Panc1 (cell line): ENCODE results near the gene CDH9. TPM values are rescaled to one million over a fixed set of nuclear protein-coding genes. Genes with fewer than 3 reads are reported as not detected.

Experiments used
- ATAC-seq: fragments of 200-7000 bp; cut with Tn5 transposase; 2 replicates; pipeline ENCODE4 v1.9.1; 2020; ENCODE audit warnings: mild to moderate bottlenecking, moderate library complexity
- BruUV-seq: library from RNA; stranded (reverse); fragments of 400-500 nt; replicated peaks from 2 replicates; lab custom pipeline; 2021; lab: Mats Ljungman, UMichigan
- CTCF ChIA-PET: fragments of 300-600 bp; sonication (Branson Sonifier 250); formaldehyde crosslinking; loops from one replicate; lab custom pipeline; 2022; ENCODE audit warnings: antibody characterized with exemption; lab: Charles Lee
- POLR2A ChIA-PET: fragments of 300-600 bp; sonication (Branson Sonifier 250); formaldehyde crosslinking; loops from one replicate; lab custom pipeline; 2022; ENCODE audit warnings: antibody characterized with exemption; lab: Charles Lee
- DNase-seq: peaks from one replicate; pipeline ENCODE4 v3.0.0-alpha.2; 2010; ENCODE audit warnings: low read depth, low spot score
- H3K27ac ChIP-seq: 2 replicates; pipeline ENCODE4 v1.5.1; 2011; ENCODE audit warnings: mild to moderate bottlenecking, low read length, inconsistent platforms
- H3K27me3 ChIP-seq: fragments of 200-500 bp; sonication (Bioruptor generic); 2 replicates; pipeline ENCODE4 v1.6.0; 2014; ENCODE audit warnings: low read length, inconsistent platforms; ENCODE audit not compliant: control insufficient read depth, insufficient read depth
- H3K36me3 ChIP-seq: fragments of 200-500 bp; sonication (Bioruptor generic); 2 replicates; pipeline ENCODE4 v1.5.1; 2014; ENCODE audit warnings: inconsistent platforms, mild to moderate bottlenecking, low read length, moderate library complexity; ENCODE audit not compliant: control insufficient read depth, insufficient read depth
- H3K4me1 ChIP-seq: 2 replicates; pipeline ENCODE4 v1.5.1; 2011; ENCODE audit warnings: inconsistent platforms, mild to moderate bottlenecking, low read length, moderate library complexity; ENCODE audit not compliant: control insufficient read depth, insufficient read depth
- H3K4me3 ChIP-seq, 2 experiments: 2 replicates each; pipeline ENCODE4 v1.5.1; 2011 to 2012; ENCODE audit warnings: low read depth in 2 of 2, low read length in 2 of 2, mild to moderate bottlenecking in 2 of 2, inconsistent platforms in 1 of 2, moderate library complexity in 1 of 2
- H3K9me3 ChIP-seq: fragments of 200-500 bp; sonication (Bioruptor generic); 2 replicates; pipeline ENCODE4 v1.5.1; 2014; ENCODE audit warnings: low read depth, mild to moderate bottlenecking, inconsistent platforms, low read length, moderate library complexity; ENCODE audit not compliant: control insufficient read depth, insufficient read depth
- POLR2AphosphoS5 ChIP-seq: IDR thresholded peaks from 2 replicates; pipeline ENCODE4 v1.6.1; 2012; ENCODE audit warnings: mild to moderate bottlenecking, low read depth, low read length, moderate library complexity
- SIN3A ChIP-seq: IDR thresholded peaks from 2 replicates; pipeline ENCODE4 v1.6.1; 2012; ENCODE audit warnings: low read depth, mild to moderate bottlenecking, low read length, moderate library complexity, borderline replicate concordance; ENCODE audit not compliant: insufficient read depth
- TCF7L2 ChIP-seq: IDR thresholded peaks from 2 replicates; pipeline ENCODE4 v1.6.1; 2011; ENCODE audit warnings: mild to moderate bottlenecking, low read depth, low read length, inconsistent platforms
- in situ Hi-C: cut with HindIII; loops from 2 replicates; pipeline ENCODE4 v1.10.0; 2016; ENCODE audit warnings: low sequenced_read_pairs, low pct_unique_long_range_greater_than_20kb
- intact Hi-C: fragments of 100-400 bp; cut with micrococcal nuclease; formaldehyde crosslinking; loops from one replicate; pipeline ENCODE4 v1.10.0; 2022; ENCODE audit not compliant: unreplicated experiment
- total RNA-seq: library from RNA; stranded (reverse); gene quantifications from one replicate; pipeline ENCODE4 v1.2.1, GENCODE V29; 2021; ENCODE audit not compliant: unreplicated experiment
- TF ChIP-seq, protein P1 (sequence below): fragments of 450-650 bp; IDR thresholded peaks from 2 replicates; pipeline ENCODE4 v1.5.1; 2017; ENCODE audit warnings: mild to moderate bottlenecking
- TF ChIP-seq, protein P2 (sequence below), 2 experiments: IDR thresholded peaks; 2 replicates each; pipeline ENCODE4 v1.6.1; 2011 to 2012; ENCODE audit warnings: low read depth in 2 of 2, control low read depth in 1 of 2, low read length in 1 of 2, mild to moderate bottlenecking in 1 of 2, moderate library complexity in 1 of 2; ENCODE audit not compliant: insufficient read depth in 1 of 2

Gene CDH9
- total RNA-seq, 1 experiment from 2014 or later = 0.10 TPM

DNA sequence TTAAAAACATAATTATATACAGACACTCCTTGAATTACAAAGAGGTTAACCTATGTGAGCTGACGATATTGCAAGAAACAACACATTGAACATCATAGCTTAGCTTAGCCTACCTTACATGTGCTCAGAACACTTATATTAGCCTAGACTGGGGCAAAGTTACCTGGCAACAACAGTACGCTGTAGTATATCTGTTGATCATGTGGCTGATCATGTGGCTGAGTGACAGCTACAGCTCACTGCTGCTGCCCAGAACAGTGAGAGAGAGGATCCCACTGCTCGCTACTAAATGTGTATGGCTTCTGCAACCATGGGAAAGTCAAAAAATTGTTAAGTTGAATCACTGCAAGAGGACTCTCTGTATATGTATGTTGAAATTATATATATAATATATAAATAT lies 169.9 kb downstream of the CDH9 start:
- no peak for ATAC-seq
- ChIA-PET POLR2A (no interaction called here), CTCF (no interaction called here)
- Histone ChIP-seq H3K4me1 (no peaks in the 10 kb centered on the region), H3K27ac (no peak overlapping the region), H3K36me3 (no peaks in the 10 kb centered on the region), H3K9me3 (no peaks in the 10 kb centered on the region), H3K27me3 (no peaks in the 10 kb centered on the region), H3K4me3 (no peak overlapping the region)
- BruUV-seq = no TSS peak
- intact Hi-C loops = no loop called here
- in situ Hi-C loops = no loop called here
- TF ChIP-seq, protein P1, sequence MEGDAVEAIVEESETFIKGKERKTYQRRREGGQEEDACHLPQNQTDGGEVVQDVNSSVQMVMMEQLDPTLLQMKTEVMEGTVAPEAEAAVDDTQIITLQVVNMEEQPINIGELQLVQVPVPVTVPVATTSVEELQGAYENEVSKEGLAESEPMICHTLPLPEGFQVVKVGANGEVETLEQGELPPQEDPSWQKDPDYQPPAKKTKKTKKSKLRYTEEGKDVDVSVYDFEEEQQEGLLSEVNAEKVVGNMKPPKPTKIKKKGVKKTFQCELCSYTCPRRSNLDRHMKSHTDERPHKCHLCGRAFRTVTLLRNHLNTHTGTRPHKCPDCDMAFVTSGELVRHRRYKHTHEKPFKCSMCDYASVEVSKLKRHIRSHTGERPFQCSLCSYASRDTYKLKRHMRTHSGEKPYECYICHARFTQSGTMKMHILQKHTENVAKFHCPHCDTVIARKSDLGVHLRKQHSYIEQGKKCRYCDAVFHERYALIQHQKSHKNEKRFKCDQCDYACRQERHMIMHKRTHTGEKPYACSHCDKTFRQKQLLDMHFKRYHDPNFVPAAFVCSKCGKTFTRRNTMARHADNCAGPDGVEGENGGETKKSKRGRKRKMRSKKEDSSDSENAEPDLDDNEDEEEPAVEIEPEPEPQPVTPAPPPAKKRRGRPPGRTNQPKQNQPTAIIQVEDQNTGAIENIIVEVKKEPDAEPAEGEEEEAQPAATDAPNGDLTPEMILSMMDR = no peak
- TF ChIP-seq TCF7L2 (no peak), POLR2AphosphoS5 (no peak), SIN3A (no peak)
- TF ChIP-seq, protein P2, sequence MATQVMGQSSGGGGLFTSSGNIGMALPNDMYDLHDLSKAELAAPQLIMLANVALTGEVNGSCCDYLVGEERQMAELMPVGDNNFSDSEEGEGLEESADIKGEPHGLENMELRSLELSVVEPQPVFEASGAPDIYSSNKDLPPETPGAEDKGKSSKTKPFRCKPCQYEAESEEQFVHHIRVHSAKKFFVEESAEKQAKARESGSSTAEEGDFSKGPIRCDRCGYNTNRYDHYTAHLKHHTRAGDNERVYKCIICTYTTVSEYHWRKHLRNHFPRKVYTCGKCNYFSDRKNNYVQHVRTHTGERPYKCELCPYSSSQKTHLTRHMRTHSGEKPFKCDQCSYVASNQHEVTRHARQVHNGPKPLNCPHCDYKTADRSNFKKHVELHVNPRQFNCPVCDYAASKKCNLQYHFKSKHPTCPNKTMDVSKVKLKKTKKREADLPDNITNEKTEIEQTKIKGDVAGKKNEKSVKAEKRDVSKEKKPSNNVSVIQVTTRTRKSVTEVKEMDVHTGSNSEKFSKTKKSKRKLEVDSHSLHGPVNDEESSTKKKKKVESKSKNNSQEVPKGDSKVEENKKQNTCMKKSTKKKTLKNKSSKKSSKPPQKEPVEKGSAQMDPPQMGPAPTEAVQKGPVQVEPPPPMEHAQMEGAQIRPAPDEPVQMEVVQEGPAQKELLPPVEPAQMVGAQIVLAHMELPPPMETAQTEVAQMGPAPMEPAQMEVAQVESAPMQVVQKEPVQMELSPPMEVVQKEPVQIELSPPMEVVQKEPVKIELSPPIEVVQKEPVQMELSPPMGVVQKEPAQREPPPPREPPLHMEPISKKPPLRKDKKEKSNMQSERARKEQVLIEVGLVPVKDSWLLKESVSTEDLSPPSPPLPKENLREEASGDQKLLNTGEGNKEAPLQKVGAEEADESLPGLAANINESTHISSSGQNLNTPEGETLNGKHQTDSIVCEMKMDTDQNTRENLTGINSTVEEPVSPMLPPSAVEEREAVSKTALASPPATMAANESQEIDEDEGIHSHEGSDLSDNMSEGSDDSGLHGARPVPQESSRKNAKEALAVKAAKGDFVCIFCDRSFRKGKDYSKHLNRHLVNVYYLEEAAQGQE (IDR thresholded peaks at IDR 0.05; ENCODE audit: insufficient read depth in 1 of 2, low read depth in 2 of 2, low read length in 1 of 2) = no peak
- DNase-seq = no peak

DNA sequence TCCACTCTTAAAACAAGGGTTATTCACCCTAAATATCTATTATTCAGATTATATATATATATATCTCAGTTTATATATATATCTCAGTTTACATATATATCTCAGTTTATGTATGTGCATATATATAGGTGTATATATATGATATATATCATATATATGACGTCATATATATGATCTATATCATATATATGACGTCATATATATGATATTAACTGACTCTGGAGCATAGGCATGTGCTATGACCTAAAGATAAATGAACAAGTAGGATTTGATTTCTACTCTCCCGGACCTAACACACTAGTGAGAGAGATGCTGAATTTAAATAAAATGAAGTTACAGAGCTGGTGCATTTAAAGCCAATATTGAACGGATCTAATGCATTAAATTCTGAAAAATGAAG lies 174.3 kb downstream of the CDH9 start:
- DNase-seq (no peak), ATAC-seq (no peak)
- Histone ChIP-seq H3K9me3 (no peaks in the 10 kb centered on the region), H3K4me1 (no peaks in the 10 kb centered on the region), H3K27ac (no peak overlapping the region), H3K4me3 (no peak overlapping the region), H3K27me3 (no peaks in the 10 kb centered on the region), H3K36me3 (no peaks in the 10 kb centered on the region)
- intact Hi-C loops = no loop called here
- ChIA-PET POLR2A (no interaction called here), CTCF (no interaction called here)
- BruUV-seq = no TSS peak
- TF ChIP-seq, protein P1 = no peak
- TF ChIP-seq POLR2AphosphoS5 (no peak), TCF7L2 (no peak), SIN3A (no peak)
- TF ChIP-seq, protein P2 (IDR thresholded peaks at IDR 0.05; ENCODE audit: insufficient read depth in 1 of 2, low read depth in 2 of 2, low read length in 1 of 2) = no peak
- in situ Hi-C loops = no loop called here
